Ovary (tissue), 9 donors: ENCODE results near the gene CHAMP1. TPM values are rescaled to one million over a fixed set of nuclear protein-coding genes. Genes with fewer than 3 reads are reported as not detected.

ENCODE experiments used
- DNase-seq, 5 donors: peaks; one replicate each; pipeline ENCODE4 v3.0.0-alpha.2; 2019 to 2020
- H3K27ac ChIP-seq, 2 donors: fragments of 200-600 bp; one replicate each; pipeline versions ENCODE4 v1.5.1 to v1.8.0; 2019 to 2022
- H3K27me3 ChIP-seq: fragments of 200-600 bp; one replicate; pipeline ENCODE4 v1.8.0; 2022
- H3K36me3 ChIP-seq: fragments of 200-600 bp; sonication (generic); one replicate; pipeline ENCODE4 v1.5.1; 2019
- H3K4me1 ChIP-seq: one replicate; pipeline ENCODE4 v1.8.1; 2013; ENCODE audit warnings: mild to moderate bottlenecking, moderate library complexity; ENCODE audit not compliant: insufficient read depth
- H3K4me3 ChIP-seq: fragments of 200-600 bp; sonication (generic); one replicate; pipeline ENCODE4 v1.5.1; 2017
- H3K9me3 ChIP-seq, 2 donors: fragments of 200-600 bp in 1 of 2; sonication (generic) in 1 of 2; one replicate each; pipeline versions ENCODE4 v1.5.1 to v1.8.1; 2013 to 2019; ENCODE audit warnings: mild to moderate bottlenecking in 1 of 2, moderate library complexity in 1 of 2
- EP300 ChIP-seq: sonication (generic); formaldehyde crosslinking; IDR thresholded peaks from one replicate; pipeline ENCODE4 v1.6.1; 2017; ENCODE audit warnings: antibody characterized with exemption
- POLR2A ChIP-seq: fragments of 450-650 bp; IDR thresholded peaks from one replicate; pipeline ENCODE4 v1.6.1; 2017; ENCODE audit warnings: antibody characterized with exemption, mild to moderate bottlenecking, moderate library complexity
- WGBS, 3 donors: extraction: QIAGEN DNeasy Blood & Tissue Kit in 1 of 3; methylation state at CpG; one replicate each; pipeline versions ENCODE4 v1.1.5 to v1.1.7; 2013 to 2017; 5-methylcytosine and 5-hydroxymethylcytosine counted together
- intact Hi-C, 4 donors: fragments of 100-400 bp; cut with DNase I; formaldehyde crosslinking; loops; one replicate each; pipeline versions ENCODE4 v1.11.0 to v1.15.1; 2022 to 2023
- polyA plus RNA-seq, 2 donors: library from polyadenylated mRNA; stranded (reverse); fragments of 200-250 nt in 1 of 2; fragments of 350-450 nt in 1 of 2; fragmentation: Illumina TruSeq in 1 of 2; extraction: RNeasy Lipid Tissue Mini Kit (QIAGEN cat#74804) in 1 of 2; gene quantifications; one replicate each; pipeline ENCODE4 v1.2.3, GENCODE V29; 2013 to 2014
- total RNA-seq, 7 donors: library from RNA; depleted of rRNA in 2 of 7; stranded (reverse); fragments of >200 nt in 2 of 7; fragmentation: NEBNext Ultra II Directional in 3 of 7; extraction: Animal tissue kit (Norgen Biotek cat#: 25700) in 3 of 7; gene quantifications; one replicate each; pipeline versions ENCODE4 v1.1.0 to v1.2.4, GENCODE V29; 2016 to 2023
- TF ChIP-seq, protein P1 (sequence below), 3 donors: fragments of 450-650 bp in 2 of 3; fragments of 200-600 bp in 1 of 3; IDR thresholded peaks; one replicate each; pipeline versions ENCODE4 v1.5.1 to v1.8.0; 2016 to 2022; ENCODE audit warnings: antibody characterized with exemption in 3 of 3, mild to moderate bottlenecking in 1 of 3
- donor health status: DM: no; HTN: no; CAD: no; lungs with moderate emphysema.
- donor health status: DM: no; HTN: no; CAD: no.
- donor health status: Bipolar disorder and iron deficiency.
- donor health status: DM: yes; HTN: yes; CAD: no.
- donor health status: DM: no; HTN: no; CAD: no.
- donor health status: DM: yes; HTN: yes; CAD: no.

The CHAMP1 gene
- total and polyA plus RNA-seq, 9 donors: 7.2 to 34.4 (median 17.9) TPM

DNA sequence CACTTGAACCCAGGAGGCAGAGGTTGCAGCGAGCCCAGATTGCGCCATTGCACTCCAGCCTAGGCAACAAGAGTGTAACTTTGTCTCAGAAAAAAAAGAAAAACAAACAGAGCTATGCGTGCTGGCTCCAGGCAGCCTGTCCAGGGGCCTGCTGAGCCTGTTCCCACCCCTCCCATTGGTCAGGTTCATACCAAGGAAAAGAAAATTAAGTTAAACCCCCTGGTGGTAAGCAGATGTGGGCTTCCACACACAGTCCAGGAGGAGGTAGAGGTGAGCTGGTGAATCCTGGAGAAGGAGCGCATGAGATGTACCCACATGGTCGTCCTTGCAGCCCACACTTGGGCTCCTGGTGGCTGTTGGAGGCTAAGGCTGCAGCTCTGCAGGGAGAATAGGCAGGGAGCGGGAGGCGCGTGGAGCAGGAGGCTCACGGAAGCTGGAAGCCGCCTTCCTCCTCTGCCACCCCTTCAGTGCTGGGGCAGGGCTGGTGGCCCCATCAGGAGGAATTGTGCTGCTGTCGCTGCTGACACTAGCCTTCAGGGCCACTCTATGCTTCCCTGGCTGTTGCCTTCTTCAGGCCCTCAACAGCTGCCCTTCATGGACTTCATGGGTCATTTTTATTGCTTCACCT is 10.5 kb upstream of the CHAMP1 start:
- DNase-seq: no peak
- no peaks in the 10 kb centered on the region for H3K27me3 ChIP-seq
- TF ChIP-seq EP300: no peak
- TF ChIP-seq POLR2A: no peak
- H3K27ac ChIP-seq: no peak overlapping the region
- H3K36me3 ChIP-seq: no peaks in the 10 kb centered on the region
- intact Hi-C loops: no loop called here
- no peak overlapping the region for H3K4me3 ChIP-seq
- no peaks in the 10 kb centered on the region for H3K4me1 ChIP-seq
- H3K9me3 ChIP-seq: no peaks in the 10 kb centered on the region
- WGBS, 3 donors: 87 to 90% (median 88%) methylated on average over 11 of the region's 11 CpGs

DNA sequence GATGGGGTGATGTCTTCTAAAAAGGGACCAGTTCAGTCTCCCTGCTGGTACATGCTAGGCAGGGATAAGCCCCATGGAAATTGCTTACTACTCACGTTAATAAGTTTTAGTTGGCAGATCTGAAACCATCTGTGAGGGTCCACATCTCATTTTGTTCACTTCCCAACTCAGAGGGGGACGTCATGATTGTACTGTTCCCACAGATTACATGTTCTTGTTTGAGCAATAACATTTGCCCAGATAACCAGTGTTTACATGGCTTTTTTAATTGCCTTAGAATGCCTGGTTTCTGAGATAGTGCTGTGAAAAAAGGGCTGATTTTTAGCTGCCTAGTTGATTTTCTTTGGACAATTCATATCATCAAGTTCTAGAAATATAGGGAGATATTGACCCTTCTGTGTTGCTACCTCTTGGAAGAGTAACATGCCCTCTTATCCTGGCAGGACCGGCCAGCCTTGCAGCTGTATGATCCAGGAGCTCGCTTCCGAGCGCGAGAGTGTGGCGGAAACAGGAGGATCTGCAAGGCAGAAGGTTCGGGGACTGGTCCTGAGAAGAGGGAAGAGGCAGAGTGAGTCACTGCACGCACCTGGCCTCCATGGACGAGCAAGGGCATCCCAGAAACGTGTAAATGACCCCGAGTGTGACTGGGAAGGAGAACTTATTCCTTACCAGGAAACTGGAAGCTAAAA is 9.8 kb upstream of the CHAMP1 start:
- WGBS, 3 donors: 91 to 94% (median 92%) methylated on average over 13 of the region's 13 CpGs
- DNase-seq: no peak
- no peaks in the 10 kb centered on the region for H3K36me3 ChIP-seq
- intact Hi-C loops: no loop called here
- H3K27me3 ChIP-seq: no peaks in the 10 kb centered on the region
- no peak overlapping the region for H3K27ac ChIP-seq
- TF ChIP-seq EP300: no peak
- TF ChIP-seq, protein P1, sequence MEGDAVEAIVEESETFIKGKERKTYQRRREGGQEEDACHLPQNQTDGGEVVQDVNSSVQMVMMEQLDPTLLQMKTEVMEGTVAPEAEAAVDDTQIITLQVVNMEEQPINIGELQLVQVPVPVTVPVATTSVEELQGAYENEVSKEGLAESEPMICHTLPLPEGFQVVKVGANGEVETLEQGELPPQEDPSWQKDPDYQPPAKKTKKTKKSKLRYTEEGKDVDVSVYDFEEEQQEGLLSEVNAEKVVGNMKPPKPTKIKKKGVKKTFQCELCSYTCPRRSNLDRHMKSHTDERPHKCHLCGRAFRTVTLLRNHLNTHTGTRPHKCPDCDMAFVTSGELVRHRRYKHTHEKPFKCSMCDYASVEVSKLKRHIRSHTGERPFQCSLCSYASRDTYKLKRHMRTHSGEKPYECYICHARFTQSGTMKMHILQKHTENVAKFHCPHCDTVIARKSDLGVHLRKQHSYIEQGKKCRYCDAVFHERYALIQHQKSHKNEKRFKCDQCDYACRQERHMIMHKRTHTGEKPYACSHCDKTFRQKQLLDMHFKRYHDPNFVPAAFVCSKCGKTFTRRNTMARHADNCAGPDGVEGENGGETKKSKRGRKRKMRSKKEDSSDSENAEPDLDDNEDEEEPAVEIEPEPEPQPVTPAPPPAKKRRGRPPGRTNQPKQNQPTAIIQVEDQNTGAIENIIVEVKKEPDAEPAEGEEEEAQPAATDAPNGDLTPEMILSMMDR (IDR thresholded peaks at IDR 0.05): no peak
- no peak for TF ChIP-seq POLR2A
- no peaks in the 10 kb centered on the region for H3K4me1 ChIP-seq
- H3K9me3 ChIP-seq: no peaks in the 10 kb centered on the region
- no peak overlapping the region for H3K4me3 ChIP-seq

DNA sequence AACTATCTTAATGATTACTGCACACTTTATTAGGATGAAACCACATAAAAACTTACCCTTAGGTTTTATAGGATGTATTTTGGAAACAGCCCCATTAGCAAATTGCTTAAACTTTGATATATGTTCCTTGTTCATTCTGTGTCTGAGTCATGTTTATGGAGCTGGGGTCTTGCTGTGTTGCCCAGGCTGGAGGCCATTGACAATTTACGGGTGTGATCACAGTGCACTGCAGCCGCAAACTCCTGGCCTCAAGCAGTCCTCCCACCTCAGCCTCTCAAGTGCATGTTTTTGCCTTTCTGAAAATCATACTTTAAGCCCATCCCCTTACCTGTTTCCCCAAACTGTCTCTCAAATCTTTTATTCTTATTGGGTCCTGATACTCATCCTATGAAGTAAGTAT is 5.2 kb upstream of the CHAMP1 start:
- no peaks in the 10 kb centered on the region for H3K36me3 ChIP-seq
- no peak overlapping the region for H3K27ac ChIP-seq
- WGBS, 3 donors: 97% methylated on average over 2 of the region's 2 CpGs
- no peak for TF ChIP-seq EP300
- TF ChIP-seq, protein P1 (IDR thresholded peaks at IDR 0.05): no peak
- no peak for TF ChIP-seq POLR2A
- intact Hi-C loops: no loop called here
- H3K27me3 ChIP-seq: no peaks in the 10 kb centered on the region
- H3K4me1 ChIP-seq: peaks cover 3% of the 10 kb centered on the region
- DNase-seq: no peak
- H3K9me3 ChIP-seq: no peaks in the 10 kb centered on the region
- no peak overlapping the region for H3K4me3 ChIP-seq

DNA sequence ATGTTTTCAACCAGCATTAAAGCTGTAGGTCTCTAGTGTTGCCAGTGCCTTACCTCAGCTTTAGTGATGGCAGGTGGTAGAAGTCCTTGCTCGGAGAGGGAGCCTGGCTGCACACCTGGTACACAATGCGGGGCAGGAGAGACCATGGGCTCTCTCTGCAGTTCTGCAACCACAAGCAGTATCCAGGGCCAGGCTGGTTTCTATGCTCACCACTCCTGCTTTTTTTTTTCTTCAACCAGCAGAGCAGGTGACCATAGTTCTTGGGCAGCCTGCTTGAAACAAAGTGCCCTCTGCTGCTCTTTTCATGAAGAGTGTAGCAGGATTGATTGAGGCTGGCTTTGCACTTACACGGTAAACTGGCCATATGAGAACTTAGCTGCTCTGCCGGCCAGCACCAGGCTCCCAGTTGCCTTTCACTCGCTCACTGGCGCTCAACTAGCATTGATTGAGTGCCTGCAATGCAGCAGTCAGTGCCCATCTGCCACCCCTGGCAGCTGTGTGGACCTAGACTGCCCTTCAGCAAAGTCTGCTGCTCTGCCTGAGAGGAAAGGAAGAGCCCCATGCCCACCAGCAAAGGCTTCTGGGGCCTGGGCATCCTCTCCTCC is 4.4 kb upstream of the CHAMP1 start:
- H3K4me1 ChIP-seq: peaks cover 3% of the 10 kb centered on the region
- no peaks in the 10 kb centered on the region for H3K9me3 ChIP-seq
- no peak overlapping the region for H3K4me3 ChIP-seq
- intact Hi-C loops: no loop called here
- no peak for DNase-seq
- H3K27ac ChIP-seq: no peak overlapping the region
- H3K27me3 ChIP-seq: no peaks in the 10 kb centered on the region
- no peak for TF ChIP-seq POLR2A
- TF ChIP-seq, protein P1 (IDR thresholded peaks at IDR 0.05): no peak
- no peak for TF ChIP-seq EP300
- 80 to 87% (median 86%) methylated on average over 6 of the region's 6 CpGs for WGBS, 3 donors
- no peaks in the 10 kb centered on the region for H3K36me3 ChIP-seq

DNA sequence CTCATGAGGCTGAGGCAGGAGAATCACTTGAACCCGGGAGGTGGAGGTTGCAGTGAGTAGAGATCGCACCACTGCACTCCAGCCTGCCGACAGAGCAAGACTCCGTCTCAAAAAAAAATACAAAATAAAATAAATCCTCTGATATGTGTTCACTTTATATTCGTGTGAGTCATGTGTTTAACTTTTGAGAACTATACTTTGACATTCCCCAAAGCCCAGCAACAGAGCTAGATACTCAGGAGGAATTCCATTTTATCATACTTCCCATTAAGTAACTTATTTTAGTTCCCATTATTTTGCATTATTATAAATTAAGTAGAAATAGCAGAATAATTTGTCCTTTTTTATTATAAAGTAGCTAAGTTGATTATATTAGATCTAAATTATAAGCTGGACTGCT is 3.3 kb upstream of the CHAMP1 start:
- Histone ChIP-seq H3K4me1 (peaks cover 6% of the 10 kb centered on the region), H3K4me3 (no peak overlapping the region), H3K36me3 (no peaks in the 10 kb centered on the region), H3K27ac (no peak overlapping the region), H3K9me3 (no peaks in the 10 kb centered on the region), H3K27me3 (no peaks in the 10 kb centered on the region)
- TF ChIP-seq, protein P1 (IDR thresholded peaks at IDR 0.05): no peak
- TF ChIP-seq POLR2A (no peak), EP300 (no peak)
- WGBS, 3 donors: 32 to 57% (median 47%) methylated on average over 5 of the region's 5 CpGs
- no peak for DNase-seq
- intact Hi-C loops: no loop called here
